ENCODE results near the gene PICALM. TPM values are rescaled to one million over a fixed set of nuclear protein-coding genes. Genes with fewer than 3 reads are reported as not detected.

PICALM gene
- total RNA-seq, 2 donors from 2014 or later: 395 to 488 TPM

DNA sequence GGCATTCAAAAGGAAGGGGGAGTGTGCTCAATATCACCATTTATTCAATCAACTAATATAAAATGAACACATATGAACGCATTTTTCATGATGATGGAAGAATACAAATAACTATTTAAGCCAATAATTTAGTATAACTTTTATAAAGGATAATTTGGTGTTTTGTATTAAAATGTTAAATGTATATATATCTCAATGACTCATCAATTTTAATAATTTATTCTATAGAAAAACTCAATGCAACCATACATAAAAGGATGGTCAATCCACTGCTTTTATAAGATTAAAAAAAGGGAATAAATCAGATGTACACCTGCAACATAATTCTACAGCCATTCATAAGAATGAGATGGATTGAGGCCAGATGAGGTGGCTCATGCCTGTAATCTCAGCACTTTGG is 50.6 kb downstream of the PICALM start:
- ATAC-seq (ENCODE audit: insufficient number of reproducible peaks, low FRiP score, low read depth): no peak

GRCh38 chr11:86016451-86016850 is 52.4 kb downstream of the PICALM start:
- TF ChIP-seq, protein P1, sequence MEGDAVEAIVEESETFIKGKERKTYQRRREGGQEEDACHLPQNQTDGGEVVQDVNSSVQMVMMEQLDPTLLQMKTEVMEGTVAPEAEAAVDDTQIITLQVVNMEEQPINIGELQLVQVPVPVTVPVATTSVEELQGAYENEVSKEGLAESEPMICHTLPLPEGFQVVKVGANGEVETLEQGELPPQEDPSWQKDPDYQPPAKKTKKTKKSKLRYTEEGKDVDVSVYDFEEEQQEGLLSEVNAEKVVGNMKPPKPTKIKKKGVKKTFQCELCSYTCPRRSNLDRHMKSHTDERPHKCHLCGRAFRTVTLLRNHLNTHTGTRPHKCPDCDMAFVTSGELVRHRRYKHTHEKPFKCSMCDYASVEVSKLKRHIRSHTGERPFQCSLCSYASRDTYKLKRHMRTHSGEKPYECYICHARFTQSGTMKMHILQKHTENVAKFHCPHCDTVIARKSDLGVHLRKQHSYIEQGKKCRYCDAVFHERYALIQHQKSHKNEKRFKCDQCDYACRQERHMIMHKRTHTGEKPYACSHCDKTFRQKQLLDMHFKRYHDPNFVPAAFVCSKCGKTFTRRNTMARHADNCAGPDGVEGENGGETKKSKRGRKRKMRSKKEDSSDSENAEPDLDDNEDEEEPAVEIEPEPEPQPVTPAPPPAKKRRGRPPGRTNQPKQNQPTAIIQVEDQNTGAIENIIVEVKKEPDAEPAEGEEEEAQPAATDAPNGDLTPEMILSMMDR (IDR thresholded peaks at IDR 0.05): no peak
- Histone ChIP-seq H3K27me3 (replicated peaks; ENCODE audit: insufficient read depth) (no peaks in the 10 kb centered on the region), H3K36me3 (peaks cover 23% of the 10 kb centered on the region), H3K27ac (no peak overlapping the region), H3K4me3 (no peak overlapping the region), H3K4me1 (ENCODE audit: control insufficient read depth in 1 of 2, low read depth in 2 of 2) (peaks cover 0 to 7% of the 10 kb centered on the region in 2 donors), H3K9me3 (no peaks in the 10 kb centered on the region)
- DNase-seq (ENCODE audit: low spot score) (no peak), ATAC-seq (ENCODE audit: insufficient number of reproducible peaks, low FRiP score, low read depth) (no peak)

More for the DNA sequence above, 50.6 kb downstream of the PICALM start:
- no peak overlapping the region for H3K4me3 ChIP-seq
- H3K36me3 ChIP-seq: peaks cover 15% of the 10 kb centered on the region
- no peaks in the 10 kb centered on the region for H3K27me3 ChIP-seq (replicated peaks; ENCODE audit: insufficient read depth)
- no peaks in the 10 kb centered on the region for H3K9me3 ChIP-seq
- DNase-seq (ENCODE audit: low spot score): no peak
- no peak overlapping the region for H3K27ac ChIP-seq
- peaks cover 0 to 7% of the 10 kb centered on the region in 2 donors for H3K4me1 ChIP-seq (ENCODE audit: control insufficient read depth in 1 of 2, low read depth in 2 of 2)
- TF ChIP-seq, protein P1 (IDR thresholded peaks at IDR 0.05): no peak

DNA sequence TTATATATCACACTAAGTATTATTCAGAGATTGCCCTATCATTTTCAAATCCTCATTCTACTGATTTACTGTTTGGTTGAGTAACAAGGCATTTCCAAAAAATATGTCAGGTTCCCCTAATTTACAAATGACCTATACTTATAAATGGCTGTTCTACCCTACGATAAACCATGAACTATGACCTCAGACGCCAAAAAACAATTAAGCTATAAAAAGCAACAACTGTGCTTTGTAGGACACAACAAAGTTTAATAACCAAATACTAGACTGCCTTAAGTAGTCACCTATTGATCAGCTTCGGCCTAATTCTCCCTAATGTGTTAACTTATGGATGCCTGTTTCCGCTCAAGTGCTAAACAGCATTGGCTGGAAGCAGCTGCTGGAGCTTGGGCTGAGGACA is 53.2 kb downstream of the PICALM start:
- peaks cover 22% of the 10 kb centered on the region for H3K36me3 ChIP-seq
- TF ChIP-seq, protein P1 (IDR thresholded peaks at IDR 0.05): no peak
- no peak overlapping the region for H3K27ac ChIP-seq
- no peaks in the 10 kb centered on the region for H3K27me3 ChIP-seq (replicated peaks; ENCODE audit: insufficient read depth)
- ATAC-seq (ENCODE audit: insufficient number of reproducible peaks, low FRiP score, low read depth) (no peak), DNase-seq (ENCODE audit: low spot score) (no peak)
- H3K4me3 ChIP-seq: no peak overlapping the region
- peaks cover 0 to 4% of the 10 kb centered on the region in 2 donors for H3K4me1 ChIP-seq (ENCODE audit: control insufficient read depth in 1 of 2, low read depth in 2 of 2)
- no peaks in the 10 kb centered on the region for H3K9me3 ChIP-seq

DNA sequence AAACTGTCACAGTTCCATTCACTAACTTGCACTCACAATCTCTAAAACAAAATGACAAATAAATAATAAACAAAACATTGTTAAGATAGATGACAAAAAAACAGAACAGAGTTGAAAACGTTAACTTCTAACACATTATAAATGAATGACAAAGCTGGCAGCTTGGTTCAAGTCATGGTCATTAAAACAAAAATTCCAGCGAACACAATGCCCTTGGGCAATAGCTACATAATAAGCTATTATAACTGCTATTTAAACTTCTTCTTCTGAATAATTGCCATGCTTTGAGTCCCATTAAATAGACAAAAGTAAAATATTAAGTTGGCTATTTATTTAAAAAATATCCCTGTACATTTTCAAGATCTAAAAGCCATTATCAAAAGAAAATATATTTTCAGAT is 54.7 kb downstream of the PICALM start:
- H3K4me3 ChIP-seq: no peak overlapping the region
- H3K27ac ChIP-seq: no peak overlapping the region
- DNase-seq (ENCODE audit: low spot score) (no peak), ATAC-seq (ENCODE audit: insufficient number of reproducible peaks, low FRiP score, low read depth) (no peak)
- H3K9me3 ChIP-seq: no peaks in the 10 kb centered on the region
- TF ChIP-seq, protein P1 (IDR thresholded peaks at IDR 0.05): no peak
- H3K36me3 ChIP-seq: peaks cover 24% of the 10 kb centered on the region
- peaks cover 0 to 4% of the 10 kb centered on the region in 2 donors for H3K4me1 ChIP-seq (ENCODE audit: control insufficient read depth in 1 of 2, low read depth in 2 of 2)
- H3K27me3 ChIP-seq (replicated peaks; ENCODE audit: insufficient read depth): no peaks in the 10 kb centered on the region

DNA sequence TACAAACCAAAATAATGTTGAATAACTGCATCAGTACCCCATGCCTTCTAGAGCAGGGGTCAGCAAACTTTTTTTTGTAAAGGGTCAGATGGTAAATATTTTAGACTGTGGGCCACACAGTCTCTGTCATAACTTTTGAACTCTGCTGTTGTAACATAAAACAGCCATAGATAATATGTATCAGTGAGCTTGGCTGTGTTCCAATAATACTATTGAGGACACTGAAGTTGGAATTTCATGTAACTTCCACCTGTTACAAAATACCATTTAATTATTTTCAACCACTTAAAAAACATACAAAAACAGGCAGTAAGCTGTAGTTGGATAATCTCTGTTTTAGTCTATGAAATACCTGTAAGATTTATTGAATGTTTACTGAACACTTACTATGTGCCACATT is 55.2 kb downstream of the PICALM start:
- no peak overlapping the region for H3K27ac ChIP-seq
- H3K36me3 ChIP-seq: peaks cover 22% of the 10 kb centered on the region
- TF ChIP-seq, protein P1 (IDR thresholded peaks at IDR 0.05): no peak

More for the DNA sequence above, 55.2 kb downstream of the PICALM start:
- ATAC-seq (ENCODE audit: insufficient number of reproducible peaks, low FRiP score, low read depth): no peak
- H3K4me3 ChIP-seq: no peak overlapping the region
- DNase-seq (ENCODE audit: low spot score): no peak
- H3K4me1 ChIP-seq (ENCODE audit: control insufficient read depth in 1 of 2, low read depth in 2 of 2): peaks cover 0 to 4% of the 10 kb centered on the region in 2 donors
- no peaks in the 10 kb centered on the region for H3K9me3 ChIP-seq
- H3K27me3 ChIP-seq (replicated peaks; ENCODE audit: insufficient read depth): no peaks in the 10 kb centered on the region

Measured in thoracic aorta (tissue), 2 donors.